NCI-H748 (cell line): Measurements from ENCODE around the gene RSPH1.
A peak's percentile ranks its signal among the peaks of the same experiment; 100 is the strongest.

Source experiments
- DNase-seq: peaks from one replicate; lab custom pipeline; 2025; ENCODE audit not compliant: unreplicated experiment; lab: John Stamatoyannopoulos, UW

Gene RSPH1

DNA sequence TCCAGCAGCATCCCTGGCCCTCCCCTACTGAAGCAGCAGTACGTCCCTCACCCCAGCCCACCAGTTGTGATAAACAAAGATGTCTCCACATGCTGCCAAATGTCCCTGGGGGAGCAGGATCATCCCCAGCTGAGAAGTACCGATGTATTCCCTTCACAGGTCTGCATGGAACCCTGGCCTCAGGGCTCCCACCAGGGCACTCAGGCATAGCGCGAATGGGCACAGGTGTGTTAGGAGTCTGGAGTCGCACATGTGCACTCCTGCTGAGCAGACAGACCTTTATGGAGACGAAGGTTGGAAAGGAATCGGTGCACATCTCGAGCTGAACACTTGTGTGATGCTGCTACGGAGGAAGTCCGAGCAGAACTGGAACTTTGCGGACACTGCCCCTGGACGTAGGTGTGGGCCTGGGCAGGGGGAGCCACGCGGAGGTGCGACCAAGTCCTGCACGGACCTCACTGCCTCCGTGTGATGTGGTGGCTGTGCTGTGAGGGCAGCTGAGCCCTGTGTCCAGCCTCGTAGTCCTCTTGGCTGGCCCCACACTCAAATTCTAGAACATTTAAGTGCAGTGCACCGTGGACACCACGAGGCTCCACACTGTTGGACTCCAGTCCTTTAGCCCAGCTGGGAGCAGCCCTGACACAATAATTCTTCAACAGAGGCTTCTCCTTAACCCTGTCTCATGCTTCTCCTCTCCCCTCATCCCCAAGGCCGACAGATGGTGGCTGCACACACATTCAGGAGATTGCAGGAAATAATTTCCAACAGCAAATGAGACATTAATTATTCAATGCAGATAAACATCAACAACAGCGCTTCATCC is 43.4 kb downstream of the RSPH1 start:
- DNase-seq = no peak

DNA sequence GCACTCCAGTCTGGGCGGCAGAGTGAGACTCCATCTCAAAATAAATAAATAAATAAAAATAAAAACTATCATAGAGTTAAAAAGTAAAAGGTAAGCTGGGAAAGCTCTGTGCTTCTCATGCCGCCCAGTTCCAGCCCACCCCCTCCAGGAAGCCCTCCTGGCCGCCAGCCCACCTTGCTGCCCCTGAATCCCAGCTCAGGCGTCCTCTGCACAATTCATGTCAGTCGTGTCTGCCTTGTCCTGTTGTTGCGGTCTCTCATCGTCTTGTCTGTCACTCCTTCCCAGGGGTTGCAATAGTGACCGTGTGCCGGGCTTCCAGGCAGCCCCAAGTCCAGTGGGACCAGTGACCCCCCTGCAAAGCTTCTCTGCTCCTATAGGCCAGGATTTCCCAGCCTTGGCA is 44.1 kb downstream of the RSPH1 start:
- no peak for DNase-seq

DNA sequence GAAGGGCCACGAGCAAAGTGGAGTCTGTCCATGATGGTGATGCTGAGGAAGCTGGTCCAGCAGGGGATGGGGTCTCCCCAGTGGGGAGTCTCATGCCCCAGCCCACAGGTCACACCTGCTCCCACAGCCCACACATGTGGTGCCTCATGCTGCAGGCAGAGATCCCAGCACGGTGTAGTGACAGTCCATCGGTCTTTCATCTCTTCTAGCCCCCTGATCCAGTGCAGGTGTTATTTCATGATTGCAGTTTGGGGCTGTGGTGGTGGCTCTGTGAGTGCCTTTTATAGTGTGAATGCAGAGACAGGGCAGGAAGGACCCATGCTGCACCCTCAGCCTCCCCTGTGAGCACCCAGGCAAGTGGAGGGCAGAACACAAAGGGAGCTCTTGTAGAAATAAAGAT is 47.3 kb downstream of the RSPH1 start:
- DNase-seq = no peak

DNA sequence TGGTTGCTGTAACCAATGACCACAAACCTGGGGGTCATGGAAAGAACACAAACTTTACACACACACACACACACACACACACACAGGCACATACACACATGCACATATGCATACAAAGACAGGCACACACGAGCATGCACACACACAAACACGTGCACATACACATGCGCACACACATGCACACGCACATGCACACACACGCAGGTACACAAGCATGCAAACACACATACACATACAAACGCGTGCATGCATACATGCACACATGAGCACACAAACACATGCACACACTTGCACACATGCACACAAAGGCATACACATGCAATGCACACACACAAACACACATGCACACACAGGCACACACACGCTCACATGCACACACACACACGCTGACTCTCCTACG is 48.3 kb downstream of the RSPH1 start:
- DNase-seq = no peak

DNA sequence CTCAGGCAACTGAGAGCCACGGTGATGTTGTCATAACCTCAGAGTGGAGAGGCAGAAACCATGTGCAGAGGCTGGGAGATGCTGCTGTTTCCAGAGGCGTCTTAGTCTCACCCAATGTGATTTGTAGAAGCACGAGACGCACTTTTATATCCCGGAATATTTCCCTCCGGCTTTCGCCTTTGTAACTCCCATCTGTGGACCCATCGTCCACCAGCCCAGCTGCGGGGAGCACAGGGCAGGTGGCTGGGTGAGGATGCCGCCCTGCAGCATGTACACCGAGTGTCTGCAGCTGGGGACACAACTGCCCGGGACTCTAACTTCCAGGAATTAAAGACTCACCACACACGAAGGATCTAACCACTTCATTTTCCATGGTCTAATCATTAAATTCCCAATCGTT is 48.8 kb downstream of the RSPH1 start:
- no peak for DNase-seq

DNA sequence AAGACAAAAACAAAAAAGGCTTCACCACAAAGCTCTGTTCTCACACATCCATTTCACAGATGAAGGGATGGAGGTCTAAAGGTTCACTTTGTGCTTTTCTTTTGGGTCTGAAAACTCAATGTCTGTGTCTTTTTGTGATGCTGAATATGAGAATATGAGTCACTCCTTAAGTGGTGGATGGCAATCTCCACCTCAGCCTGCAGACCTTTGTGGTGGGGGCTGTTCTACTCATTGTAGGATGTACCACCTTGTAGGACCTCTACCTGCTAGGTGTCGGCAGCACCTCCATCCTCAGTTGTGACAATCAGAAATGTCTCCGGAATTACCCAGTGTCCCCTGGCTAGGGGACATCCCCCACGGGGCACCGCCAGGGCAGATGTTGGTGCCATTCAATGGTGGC is 49.5 kb downstream of the RSPH1 start:
- no peak for DNase-seq

DNA sequence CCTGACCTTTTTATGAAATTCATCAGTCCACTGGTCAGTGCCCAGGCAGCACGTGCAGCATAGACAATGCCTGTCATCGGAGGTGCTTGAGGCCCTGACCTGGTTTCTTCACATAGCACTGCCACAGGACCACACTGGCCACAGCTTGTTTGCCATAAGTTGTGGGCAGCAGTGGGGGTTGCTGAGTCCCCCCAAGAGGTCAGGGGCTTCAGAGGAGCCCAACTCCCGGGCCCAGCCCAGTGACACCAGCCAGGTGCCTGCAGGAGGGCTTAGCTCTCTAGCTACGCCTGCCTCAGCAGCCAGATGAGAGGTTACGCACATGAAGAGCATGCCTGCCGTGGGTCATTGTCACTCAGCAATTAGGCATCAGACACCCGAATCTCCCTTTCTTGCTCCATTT is 50.7 kb downstream of the RSPH1 start:
- no peak for DNase-seq

DNA sequence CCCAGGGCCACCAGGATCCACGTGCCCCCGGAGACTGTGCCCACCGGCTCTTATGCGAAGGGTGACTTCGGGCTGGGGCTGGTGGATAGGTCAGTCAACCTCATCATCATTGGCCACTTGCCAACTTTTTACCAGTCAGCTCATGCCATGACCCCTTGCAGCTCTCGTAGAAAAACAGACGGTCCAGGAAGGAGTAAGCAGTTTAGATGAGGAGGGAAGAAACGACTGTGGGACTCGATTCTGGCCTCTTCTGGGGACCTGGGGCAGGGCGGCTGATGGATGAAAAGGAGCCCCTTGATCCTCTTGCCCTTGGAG is 51.3 kb downstream of the RSPH1 start:
- DNase-seq = no peak

DNA sequence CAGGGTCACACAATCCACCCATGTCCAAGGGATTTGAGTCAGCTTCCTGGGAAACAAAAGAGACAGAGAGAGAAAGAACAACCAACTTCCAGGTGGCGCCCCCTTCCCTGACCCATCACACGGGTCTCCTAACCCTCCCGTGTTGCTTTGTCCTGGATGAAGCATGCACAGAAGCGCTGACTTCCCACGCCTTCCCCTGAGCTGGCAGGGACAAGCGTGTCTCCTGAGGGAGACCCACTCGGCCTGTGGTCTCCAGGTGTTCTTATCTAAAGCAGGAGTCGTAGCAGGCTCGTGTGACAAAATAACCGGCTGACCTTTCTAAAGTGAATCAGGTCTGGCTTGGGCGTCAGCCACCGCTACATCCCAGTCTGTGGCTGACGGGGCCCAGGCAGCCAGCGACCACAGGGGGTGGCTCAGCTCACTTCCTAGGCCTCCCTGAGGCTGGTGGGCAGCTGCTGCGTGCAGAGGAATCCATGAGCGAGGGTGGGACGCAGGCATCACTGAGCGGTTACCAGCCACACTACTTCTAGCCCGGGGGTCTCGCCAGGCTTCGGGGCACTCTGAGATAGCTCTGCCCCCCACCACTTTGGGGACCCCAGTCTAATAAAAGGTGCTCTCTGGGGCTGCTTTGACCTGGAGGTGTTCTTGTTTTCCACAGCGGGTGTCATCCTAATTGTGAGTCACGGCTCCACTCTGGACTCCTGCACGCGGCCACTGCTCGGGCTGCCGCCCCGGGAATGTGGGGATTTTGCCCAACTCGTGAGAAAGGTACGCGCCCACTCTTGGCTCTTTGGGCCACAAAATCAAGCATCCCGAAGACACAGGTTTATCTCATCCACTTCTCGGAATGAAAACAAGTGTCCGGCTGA is 51.9 kb downstream of the RSPH1 start:
- no peak for DNase-seq

DNA sequence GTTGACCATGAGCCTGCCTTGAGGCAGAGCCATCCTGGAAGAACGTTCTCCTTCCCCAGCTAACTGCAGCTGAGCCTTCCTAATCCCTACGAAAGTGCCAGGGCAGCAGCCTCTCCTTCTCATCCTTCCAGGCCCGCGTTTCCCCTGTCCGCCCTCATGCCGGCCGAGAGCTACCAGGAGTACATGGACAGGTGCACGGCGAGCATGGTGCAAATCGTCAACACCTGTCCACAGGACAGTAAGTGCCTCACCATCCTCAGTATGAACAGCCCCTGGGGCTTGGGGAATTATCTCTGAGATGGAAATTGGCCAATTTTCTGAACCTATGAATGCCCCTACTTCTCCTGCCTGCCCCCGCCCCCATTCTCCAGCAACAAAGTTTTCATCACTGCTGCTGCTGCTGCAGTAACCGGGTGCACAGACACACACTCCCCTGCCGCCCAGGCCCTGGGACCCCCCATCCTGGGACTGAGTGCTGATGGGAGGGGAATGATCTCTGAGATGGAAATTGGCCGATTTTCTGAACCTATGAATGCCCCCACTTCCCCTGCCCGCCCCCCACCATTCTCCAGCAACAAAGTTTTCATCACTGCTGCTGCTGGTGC is 52.7 kb downstream of the RSPH1 start:
- peak; percentile 39 for DNase-seq

DNA sequence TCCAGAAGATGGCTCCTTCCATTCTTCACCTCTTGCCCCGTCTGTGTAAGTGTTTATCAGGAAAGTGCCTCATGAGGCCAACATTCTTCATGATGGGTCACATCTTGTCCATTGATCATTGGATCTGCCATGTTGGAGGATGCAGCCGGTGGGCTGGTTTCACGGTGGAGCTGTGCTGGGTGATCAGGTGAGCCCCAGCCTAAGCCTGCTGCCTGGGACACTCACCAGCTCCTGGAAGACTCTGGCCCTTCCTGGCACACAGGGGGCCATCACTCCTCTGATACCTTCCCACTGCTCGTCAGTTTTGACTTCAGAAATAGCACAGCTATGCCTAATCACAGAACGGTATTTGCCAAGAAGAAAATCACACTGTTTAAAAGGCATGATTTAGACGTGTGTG is 54.1 kb downstream of the RSPH1 start:
- DNase-seq = no peak

DNA sequence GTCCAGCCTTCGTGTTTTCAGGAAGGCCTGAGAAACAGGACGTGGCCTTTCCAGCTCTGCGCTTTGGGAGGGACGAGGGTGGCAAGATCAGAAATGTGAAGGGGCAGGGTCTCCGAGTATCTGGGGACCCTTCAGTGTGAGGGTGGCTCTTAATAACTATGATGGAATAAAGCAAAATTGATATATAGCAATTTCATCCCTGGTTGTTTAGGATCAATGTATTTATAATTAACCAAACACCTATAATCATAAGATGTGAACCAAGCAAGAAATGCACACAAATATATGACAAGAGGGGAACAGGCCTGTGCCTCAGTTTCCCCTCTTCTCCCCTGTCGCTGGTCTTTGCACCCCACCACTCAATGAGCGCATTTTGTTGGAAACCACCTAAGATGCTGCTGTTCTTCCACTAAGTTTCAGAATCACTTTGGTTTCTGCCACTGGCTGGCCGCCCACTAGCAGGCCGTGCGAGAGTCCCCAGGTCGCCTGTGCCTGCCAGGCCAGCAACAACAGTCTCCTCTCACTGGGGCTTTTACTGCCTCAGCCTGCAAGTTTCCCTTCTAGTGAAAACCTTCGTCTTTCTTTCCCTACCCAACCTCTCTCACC is 55.7 kb downstream of the RSPH1 start:
- DNase-seq = no peak

DNA sequence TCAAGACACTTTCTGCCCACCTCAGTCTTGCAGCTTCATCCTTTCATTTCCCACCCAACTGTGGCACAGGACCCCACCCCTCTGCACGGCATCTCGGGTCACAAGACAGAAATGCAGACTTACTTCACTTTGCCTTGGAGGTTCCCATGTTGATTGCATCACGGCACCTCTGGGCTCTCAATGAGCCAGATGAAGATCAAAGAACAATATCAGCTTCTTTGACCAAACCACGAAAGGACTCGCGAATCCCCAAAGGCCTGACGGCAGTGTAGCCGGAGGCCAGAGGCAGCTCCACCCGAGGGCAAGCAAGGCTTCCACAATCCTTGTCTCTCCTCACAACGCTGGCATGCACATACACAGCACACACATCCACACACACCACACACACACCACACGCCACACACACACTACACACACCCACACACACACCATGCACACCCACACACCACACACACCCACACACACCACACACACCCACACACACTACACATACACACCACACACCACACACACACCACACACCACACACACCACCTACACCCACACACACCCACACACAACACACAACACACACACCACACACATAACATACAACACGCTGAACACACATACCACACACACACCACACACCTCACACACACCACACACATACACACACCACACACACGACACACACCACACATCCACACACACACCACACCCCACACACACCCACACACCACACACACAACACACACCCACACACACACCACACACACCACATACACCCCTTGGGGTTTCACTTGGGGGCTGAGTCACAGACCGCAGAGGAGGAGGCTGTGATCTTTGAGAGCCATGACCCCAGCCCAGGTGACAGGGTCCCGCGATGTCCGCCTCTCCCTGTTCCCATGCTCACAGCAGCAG is 56.5 kb downstream of the RSPH1 start:
- no peak for DNase-seq

DNA sequence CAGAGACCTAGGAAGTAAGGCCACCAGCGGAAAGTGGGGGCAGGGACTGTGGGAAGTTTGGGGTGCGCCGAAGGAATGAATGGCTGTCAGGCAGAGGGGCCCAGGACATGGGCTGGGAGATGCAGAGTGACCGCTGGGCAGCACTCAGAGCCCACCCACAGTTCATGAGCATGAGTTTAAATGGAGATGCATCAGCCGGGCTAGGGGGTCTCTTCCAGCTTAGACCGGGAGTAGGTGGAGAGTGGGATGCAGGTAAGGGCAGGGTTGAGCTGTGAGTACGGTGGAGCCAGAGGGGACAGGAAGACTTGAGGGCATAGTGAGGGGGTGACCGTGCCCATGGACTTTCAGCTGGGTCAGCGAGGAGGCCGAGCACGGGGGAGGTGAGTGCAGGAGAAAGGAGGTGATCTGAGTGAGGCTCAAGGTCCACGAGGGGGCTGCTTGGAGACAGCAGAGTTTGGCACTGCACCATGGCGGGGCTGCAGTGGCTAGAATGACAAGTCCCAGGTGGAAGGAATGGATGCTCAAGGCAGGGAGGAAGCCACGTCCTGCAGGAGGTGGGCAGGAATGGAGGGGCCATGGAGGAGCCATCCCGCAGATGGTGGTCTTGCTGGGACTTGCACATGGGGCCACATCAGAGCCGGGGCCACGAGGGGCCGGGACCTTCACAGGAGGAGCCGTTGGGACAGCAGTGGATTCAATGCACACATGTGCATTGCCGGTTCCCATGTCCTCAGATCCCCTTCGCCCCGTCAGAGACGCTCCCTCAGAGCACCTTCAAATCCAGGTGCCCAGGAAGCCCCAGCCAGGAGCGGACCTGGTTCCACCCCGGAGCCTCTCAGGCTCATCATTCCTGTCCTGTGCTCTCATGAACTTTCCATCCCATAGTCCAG is 57.5 kb downstream of the RSPH1 start:
- DNase-seq = no peak

DNA sequence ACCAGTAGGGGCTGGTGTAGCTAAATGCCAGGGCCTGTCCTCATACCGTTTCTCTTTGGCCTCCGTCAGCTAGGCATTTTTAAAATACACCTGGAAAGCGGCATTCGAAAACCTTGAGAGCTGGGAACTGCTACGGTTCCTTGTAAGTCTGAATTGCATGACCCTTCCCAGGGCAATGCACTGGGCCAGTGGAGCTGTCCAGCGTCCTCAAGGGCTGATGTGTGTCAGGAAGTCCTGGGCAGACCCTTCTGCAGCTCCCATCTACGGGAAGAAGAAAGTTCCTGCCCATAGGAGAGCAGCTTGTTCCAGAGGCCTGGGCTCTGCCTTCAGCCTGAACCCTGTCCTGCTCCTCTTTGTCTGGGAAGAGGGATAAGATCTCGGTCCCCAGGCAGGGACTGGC is 58.2 kb downstream of the RSPH1 start:
- DNase-seq = no peak

DNA sequence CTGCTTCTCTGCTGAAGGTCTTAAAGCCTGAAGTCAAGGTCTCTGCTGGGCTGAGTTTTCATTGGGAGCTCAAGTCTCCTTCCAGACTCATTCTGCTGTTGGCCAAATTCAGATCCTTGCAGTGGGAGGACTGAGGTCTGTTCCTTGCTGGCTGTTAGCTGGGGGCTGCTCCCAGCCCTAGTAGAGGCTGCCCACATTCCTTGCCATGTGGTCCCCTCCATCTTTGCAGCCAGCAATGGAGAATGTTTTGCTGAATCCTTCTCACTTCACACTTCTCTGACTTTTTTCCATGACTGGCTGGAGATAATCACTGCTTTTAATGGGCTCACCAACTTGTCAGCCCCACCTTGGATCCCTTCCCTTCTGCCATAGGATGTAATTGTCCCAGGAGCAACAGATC is 59.1 kb downstream of the RSPH1 start:
- no peak for DNase-seq

DNA sequence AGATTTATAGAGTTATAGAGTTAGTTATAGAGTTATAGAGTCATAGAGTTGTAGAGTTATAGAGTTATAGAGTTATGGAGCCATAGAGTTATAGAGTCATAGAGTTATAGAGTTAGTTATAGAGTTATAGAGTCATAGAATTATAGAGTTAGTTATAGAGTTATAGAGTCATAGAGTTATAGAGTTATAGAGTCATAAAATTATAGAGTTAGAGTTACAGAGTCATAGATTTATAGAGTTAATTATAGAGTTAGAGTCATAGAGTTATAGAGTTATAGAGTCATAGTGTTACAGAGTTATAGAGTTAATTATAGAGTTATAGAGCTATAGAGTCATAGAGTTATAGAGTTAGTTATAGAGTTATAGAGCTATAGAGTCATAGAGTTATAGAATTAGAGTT is 60.2 kb downstream of the RSPH1 start:
- DNase-seq = no peak

DNA sequence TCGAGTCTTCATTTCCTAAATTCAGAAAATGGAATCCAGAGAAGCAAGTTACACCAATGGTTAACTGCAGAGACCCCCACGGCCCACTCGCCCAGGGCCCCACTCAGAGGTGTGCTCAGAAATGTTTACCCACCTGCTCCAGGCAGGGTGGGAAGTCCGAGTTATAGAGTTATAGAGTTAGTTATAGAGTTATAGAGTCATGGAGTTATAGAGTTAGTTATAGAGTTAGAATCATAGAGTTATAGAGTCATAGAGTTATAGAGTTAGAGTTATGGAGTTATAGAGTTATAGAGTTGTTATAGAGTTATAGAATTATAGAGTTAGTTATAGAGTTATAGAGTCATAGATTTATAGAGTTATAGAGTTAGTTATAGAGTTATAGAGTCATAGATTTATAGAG is 60.6 kb downstream of the RSPH1 start:
- DNase-seq = no peak

DNA sequence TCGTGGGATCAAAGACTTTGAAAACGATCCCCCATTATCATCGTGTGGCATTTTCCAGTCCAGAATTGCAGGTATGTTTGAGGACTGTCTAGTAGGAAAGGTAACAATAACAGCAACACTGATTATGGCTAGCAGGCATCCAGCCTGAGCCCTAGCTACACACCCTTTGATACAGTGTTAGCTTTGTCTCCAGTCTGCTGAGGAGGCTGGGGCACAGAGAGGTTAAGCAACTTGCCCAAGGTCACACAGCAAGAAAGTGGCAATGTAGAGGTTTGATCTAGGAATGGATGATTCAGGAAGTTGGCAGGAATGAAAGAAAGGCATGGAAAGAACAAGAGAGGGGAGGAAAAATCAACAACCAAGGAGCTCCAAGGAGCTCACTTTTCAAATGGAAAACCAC is 61.1 kb downstream of the RSPH1 start:
- DNase-seq = no peak
